ENCODE data around the gene IL1A.

DNA sequence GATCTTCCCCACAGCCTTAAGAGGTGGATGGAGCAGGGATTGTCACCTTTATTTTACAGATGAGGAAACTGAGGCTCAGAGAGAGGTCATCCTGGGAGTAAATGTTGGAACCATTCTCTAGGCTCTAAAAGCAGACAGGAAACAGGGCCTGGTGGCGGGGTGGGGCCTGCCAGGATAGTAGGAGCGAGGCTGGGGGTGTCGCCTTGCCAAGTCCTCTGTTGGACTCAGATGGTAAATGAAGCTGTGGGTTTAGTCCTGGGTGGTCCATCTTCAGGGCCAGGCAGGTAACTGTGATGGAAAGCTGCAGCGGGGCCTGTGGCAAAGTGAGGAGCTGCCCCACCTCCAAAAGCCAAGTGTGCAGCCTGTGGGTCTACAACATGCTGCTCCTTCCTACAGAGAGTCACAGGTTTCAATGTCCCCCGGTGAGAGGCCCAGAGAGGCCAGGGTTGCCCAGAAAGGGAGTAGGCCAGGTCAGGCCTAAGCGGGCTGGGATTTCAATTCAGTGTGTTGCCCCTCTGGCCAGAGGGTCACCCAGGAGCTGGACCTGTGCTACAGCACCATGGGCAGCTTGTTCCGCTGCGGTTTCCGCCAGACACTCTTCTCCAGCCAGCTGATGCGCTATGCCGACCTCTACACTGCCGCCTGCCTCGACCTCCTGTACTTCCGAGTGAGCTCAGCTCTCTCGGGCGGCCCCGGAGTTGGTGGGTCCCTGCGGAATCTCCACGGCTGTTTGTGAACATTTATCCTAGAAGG, 56.8 kb downstream of the IL1A start:
- TF ChIP-seq, protein P1, sequence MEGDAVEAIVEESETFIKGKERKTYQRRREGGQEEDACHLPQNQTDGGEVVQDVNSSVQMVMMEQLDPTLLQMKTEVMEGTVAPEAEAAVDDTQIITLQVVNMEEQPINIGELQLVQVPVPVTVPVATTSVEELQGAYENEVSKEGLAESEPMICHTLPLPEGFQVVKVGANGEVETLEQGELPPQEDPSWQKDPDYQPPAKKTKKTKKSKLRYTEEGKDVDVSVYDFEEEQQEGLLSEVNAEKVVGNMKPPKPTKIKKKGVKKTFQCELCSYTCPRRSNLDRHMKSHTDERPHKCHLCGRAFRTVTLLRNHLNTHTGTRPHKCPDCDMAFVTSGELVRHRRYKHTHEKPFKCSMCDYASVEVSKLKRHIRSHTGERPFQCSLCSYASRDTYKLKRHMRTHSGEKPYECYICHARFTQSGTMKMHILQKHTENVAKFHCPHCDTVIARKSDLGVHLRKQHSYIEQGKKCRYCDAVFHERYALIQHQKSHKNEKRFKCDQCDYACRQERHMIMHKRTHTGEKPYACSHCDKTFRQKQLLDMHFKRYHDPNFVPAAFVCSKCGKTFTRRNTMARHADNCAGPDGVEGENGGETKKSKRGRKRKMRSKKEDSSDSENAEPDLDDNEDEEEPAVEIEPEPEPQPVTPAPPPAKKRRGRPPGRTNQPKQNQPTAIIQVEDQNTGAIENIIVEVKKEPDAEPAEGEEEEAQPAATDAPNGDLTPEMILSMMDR (IDR thresholded peaks at IDR 0.05), result no peak
- no peak for TF ChIP-seq ZNF121 (CRISPR knock-in tag; IDR thresholded peaks at IDR 0.05)
- TF ChIP-seq, protein P2, sequence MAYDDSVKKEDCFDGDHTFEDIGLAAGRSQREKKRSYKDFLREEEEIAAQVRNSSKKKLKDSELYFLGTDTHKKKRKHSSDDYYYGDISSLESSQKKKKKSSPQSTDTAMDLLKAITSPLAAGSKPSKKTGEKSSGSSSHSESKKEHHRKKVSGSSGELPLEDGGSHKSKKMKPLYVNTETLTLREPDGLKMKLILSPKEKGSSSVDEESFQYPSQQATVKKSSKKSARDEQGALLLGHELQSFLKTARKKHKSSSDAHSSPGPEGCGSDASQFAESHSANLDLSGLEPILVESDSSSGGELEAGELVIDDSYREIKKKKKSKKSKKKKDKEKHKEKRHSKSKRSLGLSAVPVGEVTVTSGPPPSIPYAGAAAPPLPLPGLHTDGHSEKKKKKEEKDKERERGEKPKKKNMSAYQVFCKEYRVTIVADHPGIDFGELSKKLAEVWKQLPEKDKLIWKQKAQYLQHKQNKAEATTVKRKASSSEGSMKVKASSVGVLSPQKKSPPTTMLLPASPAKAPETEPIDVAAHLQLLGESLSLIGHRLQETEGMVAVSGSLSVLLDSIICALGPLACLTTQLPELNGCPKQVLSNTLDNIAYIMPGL (CRISPR knock-in tag; IDR thresholded peaks at IDR 0.05), result no peak
- TF ChIP-seq CREB1 (CRISPR knock-in tag; IDR thresholded peaks at IDR 0.05), result no peak
- TF ChIP-seq, protein P3, sequence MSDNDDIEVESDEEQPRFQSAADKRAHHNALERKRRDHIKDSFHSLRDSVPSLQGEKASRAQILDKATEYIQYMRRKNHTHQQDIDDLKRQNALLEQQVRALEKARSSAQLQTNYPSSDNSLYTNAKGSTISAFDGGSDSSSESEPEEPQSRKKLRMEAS (CRISPR knock-in tag; IDR thresholded peaks at IDR 0.05), result no peak
- no peak for TF ChIP-seq ZBTB21 (CRISPR knock-in tag; IDR thresholded peaks at IDR 0.05; ENCODE audit: borderline replicate concordance)
- TF ChIP-seq, protein P4, sequence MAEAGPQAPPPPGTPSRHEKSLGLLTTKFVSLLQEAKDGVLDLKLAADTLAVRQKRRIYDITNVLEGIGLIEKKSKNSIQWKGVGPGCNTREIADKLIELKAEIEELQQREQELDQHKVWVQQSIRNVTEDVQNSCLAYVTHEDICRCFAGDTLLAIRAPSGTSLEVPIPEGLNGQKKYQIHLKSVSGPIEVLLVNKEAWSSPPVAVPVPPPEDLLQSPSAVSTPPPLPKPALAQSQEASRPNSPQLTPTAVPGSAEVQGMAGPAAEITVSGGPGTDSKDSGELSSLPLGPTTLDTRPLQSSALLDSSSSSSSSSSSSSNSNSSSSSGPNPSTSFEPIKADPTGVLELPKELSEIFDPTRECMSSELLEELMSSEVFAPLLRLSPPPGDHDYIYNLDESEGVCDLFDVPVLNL (CRISPR knock-in tag; IDR thresholded peaks at IDR 0.05; ENCODE audit: borderline replicate concordance, low read depth), result no peak
- no peak for TF ChIP-seq SMAD4 (CRISPR knock-in tag; IDR thresholded peaks at IDR 0.05)
- TF ChIP-seq, protein P5, sequence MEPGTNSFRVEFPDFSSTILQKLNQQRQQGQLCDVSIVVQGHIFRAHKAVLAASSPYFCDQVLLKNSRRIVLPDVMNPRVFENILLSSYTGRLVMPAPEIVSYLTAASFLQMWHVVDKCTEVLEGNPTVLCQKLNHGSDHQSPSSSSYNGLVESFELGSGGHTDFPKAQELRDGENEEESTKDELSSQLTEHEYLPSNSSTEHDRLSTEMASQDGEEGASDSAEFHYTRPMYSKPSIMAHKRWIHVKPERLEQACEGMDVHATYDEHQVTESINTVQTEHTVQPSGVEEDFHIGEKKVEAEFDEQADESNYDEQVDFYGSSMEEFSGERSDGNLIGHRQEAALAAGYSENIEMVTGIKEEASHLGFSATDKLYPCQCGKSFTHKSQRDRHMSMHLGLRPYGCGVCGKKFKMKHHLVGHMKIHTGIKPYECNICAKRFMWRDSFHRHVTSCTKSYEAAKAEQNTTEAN (CRISPR knock-in tag; IDR thresholded peaks at IDR 0.05), result no peak
- TF ChIP-seq, protein P6, sequence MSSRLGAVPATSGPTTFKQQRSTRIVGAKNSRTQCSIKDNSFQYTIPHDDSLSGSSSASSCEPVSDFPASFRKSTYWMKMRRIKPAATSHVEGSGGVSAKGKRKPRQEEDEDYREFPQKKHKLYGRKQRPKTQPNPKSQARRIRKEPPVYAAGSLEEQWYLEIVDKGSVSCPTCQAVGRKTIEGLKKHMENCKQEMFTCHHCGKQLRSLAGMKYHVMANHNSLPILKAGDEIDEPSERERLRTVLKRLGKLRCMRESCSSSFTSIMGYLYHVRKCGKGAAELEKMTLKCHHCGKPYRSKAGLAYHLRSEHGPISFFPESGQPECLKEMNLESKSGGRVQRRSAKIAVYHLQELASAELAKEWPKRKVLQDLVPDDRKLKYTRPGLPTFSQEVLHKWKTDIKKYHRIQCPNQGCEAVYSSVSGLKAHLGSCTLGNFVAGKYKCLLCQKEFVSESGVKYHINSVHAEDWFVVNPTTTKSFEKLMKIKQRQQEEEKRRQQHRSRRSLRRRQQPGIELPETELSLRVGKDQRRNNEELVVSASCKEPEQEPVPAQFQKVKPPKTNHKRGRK (CRISPR knock-in tag; IDR thresholded peaks at IDR 0.05; ENCODE audit: borderline replicate concordance), result no peak
- TF ChIP-seq, protein P7, sequence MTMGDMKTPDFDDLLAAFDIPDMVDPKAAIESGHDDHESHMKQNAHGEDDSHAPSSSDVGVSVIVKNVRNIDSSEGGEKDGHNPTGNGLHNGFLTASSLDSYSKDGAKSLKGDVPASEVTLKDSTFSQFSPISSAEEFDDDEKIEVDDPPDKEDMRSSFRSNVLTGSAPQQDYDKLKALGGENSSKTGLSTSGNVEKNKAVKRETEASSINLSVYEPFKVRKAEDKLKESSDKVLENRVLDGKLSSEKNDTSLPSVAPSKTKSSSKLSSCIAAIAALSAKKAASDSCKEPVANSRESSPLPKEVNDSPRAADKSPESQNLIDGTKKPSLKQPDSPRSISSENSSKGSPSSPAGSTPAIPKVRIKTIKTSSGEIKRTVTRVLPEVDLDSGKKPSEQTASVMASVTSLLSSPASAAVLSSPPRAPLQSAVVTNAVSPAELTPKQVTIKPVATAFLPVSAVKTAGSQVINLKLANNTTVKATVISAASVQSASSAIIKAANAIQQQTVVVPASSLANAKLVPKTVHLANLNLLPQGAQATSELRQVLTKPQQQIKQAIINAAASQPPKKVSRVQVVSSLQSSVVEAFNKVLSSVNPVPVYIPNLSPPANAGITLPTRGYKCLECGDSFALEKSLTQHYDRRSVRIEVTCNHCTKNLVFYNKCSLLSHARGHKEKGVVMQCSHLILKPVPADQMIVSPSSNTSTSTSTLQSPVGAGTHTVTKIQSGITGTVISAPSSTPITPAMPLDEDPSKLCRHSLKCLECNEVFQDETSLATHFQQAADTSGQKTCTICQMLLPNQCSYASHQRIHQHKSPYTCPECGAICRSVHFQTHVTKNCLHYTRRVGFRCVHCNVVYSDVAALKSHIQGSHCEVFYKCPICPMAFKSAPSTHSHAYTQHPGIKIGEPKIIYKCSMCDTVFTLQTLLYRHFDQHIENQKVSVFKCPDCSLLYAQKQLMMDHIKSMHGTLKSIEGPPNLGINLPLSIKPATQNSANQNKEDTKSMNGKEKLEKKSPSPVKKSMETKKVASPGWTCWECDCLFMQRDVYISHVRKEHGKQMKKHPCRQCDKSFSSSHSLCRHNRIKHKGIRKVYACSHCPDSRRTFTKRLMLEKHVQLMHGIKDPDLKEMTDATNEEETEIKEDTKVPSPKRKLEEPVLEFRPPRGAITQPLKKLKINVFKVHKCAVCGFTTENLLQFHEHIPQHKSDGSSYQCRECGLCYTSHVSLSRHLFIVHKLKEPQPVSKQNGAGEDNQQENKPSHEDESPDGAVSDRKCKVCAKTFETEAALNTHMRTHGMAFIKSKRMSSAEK (CRISPR knock-in tag; IDR thresholded peaks at IDR 0.05; ENCODE audit: borderline replicate concordance), result no peak
- no peak for TF ChIP-seq JUN (CRISPR knock-in tag; IDR thresholded peaks at IDR 0.05)

Measured in WTC11 (cell line).